OCI-LY7 (cell line): ENCODE measurements around the gene FMNL3.

Experiments used
- EZH2phosphoT487 ChIP-seq: fragments of 200-600 bp; sonication (generic); IDR thresholded peaks from 2 replicates; pipeline ENCODE4 v1.6.1; 2018; ENCODE audit warnings: low read depth, borderline replicate concordance, mild to moderate bottlenecking, mixed run types, antibody characterized with exemption, low read length, moderate library complexity, mixed read lengths
- TF ChIP-seq, protein P1 (sequence below): fragments of 200-600 bp; sonication (generic); conservative IDR thresholded peaks from 2 replicates; pipeline ENCODE4 v1.5.1; 2014; ENCODE audit warnings: mild to moderate bottlenecking, antibody characterized with exemption, low read length, moderate library complexity, mixed read lengths

DNA sequence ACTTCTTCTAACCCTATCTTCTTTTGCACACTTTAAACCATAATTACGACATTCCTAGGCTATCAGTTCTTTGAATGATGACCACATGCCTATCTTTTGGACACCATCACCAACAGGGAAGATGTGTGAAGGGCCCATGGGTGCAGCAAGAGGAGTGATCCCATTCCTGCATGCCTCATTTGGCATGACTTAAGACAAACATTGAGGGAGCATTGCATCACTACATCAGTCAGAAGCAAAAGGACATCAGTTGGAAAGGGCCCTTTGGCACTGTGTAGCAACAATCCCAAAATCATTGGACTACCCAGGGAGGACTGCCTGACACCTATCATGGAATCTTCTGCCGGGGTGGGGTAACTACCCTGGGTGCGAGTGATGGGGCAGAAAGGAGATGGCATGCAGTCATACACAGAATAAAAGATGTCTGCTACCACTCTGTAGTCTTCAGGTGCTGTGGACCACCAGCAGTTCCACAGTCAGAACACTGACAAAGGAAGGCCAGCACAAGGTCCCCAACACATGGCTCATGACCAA is 23.4 kb upstream of the FMNL3 start:
- no peak for TF ChIP-seq EZH2phosphoT487
- TF ChIP-seq, protein P1, sequence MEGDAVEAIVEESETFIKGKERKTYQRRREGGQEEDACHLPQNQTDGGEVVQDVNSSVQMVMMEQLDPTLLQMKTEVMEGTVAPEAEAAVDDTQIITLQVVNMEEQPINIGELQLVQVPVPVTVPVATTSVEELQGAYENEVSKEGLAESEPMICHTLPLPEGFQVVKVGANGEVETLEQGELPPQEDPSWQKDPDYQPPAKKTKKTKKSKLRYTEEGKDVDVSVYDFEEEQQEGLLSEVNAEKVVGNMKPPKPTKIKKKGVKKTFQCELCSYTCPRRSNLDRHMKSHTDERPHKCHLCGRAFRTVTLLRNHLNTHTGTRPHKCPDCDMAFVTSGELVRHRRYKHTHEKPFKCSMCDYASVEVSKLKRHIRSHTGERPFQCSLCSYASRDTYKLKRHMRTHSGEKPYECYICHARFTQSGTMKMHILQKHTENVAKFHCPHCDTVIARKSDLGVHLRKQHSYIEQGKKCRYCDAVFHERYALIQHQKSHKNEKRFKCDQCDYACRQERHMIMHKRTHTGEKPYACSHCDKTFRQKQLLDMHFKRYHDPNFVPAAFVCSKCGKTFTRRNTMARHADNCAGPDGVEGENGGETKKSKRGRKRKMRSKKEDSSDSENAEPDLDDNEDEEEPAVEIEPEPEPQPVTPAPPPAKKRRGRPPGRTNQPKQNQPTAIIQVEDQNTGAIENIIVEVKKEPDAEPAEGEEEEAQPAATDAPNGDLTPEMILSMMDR = no peak
